ENCODE measurements around the gene TMPRSS4. TPM values are rescaled to one million over a fixed set of nuclear protein-coding genes. Genes with fewer than 3 reads are reported as not detected.

Gene TMPRSS4
- total RNA-seq, 1 donor, result not detected

DNA sequence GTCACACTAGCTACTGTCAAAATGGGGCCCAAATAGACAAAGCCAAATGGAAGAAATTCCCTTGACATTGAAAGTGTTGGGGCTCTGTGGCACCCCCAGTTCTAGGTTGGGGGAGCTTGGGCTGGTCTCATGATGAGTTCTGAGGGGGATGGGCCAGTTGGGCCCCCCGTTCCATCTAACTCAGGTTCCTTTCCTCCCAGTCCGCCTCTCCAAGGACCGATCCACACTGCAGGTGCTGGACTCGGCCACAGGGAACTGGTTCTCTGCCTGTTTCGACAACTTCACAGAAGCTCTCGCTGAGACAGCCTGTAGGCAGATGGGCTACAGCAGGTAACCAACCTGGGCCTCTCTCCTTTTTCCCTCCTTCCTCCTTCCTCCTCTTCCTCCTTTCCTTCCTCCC is 27.6 kb downstream of the TMPRSS4 start:
- DNase-seq (ENCODE audit: low read depth), result no peak
- TF ChIP-seq, protein P1, sequence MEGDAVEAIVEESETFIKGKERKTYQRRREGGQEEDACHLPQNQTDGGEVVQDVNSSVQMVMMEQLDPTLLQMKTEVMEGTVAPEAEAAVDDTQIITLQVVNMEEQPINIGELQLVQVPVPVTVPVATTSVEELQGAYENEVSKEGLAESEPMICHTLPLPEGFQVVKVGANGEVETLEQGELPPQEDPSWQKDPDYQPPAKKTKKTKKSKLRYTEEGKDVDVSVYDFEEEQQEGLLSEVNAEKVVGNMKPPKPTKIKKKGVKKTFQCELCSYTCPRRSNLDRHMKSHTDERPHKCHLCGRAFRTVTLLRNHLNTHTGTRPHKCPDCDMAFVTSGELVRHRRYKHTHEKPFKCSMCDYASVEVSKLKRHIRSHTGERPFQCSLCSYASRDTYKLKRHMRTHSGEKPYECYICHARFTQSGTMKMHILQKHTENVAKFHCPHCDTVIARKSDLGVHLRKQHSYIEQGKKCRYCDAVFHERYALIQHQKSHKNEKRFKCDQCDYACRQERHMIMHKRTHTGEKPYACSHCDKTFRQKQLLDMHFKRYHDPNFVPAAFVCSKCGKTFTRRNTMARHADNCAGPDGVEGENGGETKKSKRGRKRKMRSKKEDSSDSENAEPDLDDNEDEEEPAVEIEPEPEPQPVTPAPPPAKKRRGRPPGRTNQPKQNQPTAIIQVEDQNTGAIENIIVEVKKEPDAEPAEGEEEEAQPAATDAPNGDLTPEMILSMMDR (IDR thresholded peaks at IDR 0.05; ENCODE audit: insufficient read depth, low read depth, low read length), result no peak
- H3K4me3 ChIP-seq (ENCODE audit: low read depth, low read length), result no peak overlapping the region

DNA sequence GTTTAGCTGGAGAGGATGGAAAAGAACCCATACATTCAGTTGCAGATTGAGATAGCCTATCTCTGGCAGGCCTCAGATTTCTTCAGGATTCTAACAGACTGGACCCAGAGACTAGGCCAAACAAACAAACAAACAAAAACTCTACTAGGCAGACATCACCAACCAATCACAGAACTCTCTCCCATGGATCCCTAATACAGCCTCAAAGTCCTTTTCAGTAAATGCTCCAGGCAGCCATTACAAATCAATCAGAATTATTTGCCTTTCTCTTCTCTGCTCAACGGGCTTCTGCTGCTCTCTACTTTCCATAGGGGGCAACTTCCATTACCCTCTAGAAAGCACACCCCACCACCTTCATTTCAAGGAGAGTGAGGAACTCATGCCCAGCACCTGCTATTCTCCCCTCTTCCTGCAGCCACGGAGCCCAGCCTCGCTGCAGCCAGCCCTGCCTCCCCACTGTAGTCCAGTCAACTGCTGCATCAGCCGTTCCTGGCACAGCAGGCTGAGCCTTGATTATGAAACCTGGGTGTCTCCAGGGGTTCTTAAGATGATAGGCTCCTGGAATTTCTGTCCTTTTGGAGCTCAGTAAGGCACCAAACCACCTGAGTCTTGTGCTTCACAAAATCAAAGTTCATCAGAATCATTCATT is 28.9 kb downstream of the TMPRSS4 start:
- no peak for DNase-seq (ENCODE audit: low read depth)
- TF ChIP-seq, protein P1 (IDR thresholded peaks at IDR 0.05; ENCODE audit: insufficient read depth, low read depth, low read length), result no peak
- H3K4me3 ChIP-seq (ENCODE audit: low read depth, low read length), result no peak overlapping the region

DNA sequence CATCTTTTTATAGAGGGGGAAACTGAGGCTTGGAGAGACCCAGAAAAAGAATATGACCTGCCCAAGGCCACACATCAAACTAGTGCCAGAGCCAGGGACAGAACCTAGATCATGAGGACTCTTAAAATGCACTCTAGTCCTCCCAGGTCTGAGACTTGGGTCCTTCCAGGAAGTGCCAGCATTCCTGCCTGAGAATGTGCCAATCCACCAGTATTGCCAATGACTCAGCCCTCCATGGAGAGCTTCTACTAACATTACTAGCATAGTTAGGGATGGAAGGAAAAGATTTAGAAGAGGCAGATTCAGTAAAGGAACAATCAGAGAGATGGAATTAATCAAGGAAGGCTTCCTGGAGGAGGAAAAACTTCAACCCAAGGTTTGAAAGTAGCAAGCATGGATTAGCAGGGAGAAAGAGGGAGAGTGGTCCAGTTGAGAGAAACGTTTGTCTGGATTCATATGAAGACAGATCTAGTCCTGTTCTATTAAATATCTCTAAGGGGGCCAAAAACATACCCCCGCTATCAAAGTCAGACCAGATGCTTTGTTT is 30.0 kb downstream of the TMPRSS4 start:
- no peak overlapping the region for H3K4me3 ChIP-seq (ENCODE audit: low read depth, low read length)
- DNase-seq (ENCODE audit: low read depth), result no peak
- TF ChIP-seq, protein P1 (IDR thresholded peaks at IDR 0.05; ENCODE audit: insufficient read depth, low read depth, low read length), result no peak

DNA sequence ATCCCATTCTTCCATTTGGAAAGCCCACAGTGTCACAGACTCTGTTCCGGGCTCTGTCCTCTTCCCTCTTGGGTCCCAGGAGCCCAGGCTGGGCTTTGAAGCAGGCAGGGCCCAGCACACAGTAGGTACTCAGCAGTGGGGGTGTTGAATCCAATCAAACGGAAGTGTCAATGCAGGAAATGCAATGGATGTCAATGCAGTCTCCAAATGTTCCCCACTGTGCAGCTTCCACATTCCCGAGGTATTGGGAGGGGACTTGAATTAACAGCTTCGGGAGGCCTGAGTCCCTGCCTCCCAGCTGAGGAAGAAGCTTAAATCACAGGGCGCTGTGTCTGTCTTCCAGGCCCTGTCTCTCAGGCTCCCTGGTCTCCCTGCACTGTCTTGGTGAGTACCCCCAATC is 31.6 kb downstream of the TMPRSS4 start:
- no peak overlapping the region for H3K4me3 ChIP-seq (ENCODE audit: low read depth, low read length)
- DNase-seq (ENCODE audit: low read depth), result no peak
- TF ChIP-seq, protein P1 (IDR thresholded peaks at IDR 0.05; ENCODE audit: insufficient read depth, low read depth, low read length), result no peak

DNA sequence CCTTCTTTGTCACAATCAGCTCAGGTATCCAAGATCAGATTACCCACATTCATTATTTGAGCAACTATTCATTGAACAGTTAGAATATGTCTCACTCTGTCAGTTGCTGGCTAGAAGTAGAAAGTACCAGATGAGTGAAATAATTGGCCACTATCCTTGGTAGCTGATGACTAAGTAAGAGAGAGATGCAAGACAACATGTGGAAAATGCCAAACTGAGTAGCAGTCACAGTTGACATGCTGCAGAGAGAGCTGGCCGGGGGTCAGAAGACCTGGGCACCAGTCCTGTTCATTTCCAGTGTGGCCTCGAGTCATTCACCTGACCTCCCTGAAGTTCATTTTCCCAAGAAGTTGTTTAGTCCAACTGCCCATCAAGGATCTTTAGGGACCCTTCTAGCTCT is 32.4 kb downstream of the TMPRSS4 start:
- TF ChIP-seq, protein P1 (IDR thresholded peaks at IDR 0.05; ENCODE audit: insufficient read depth, low read depth, low read length), result no peak
- no peak for DNase-seq (ENCODE audit: low read depth)
- H3K4me3 ChIP-seq (ENCODE audit: low read depth, low read length), result no peak overlapping the region

DNA sequence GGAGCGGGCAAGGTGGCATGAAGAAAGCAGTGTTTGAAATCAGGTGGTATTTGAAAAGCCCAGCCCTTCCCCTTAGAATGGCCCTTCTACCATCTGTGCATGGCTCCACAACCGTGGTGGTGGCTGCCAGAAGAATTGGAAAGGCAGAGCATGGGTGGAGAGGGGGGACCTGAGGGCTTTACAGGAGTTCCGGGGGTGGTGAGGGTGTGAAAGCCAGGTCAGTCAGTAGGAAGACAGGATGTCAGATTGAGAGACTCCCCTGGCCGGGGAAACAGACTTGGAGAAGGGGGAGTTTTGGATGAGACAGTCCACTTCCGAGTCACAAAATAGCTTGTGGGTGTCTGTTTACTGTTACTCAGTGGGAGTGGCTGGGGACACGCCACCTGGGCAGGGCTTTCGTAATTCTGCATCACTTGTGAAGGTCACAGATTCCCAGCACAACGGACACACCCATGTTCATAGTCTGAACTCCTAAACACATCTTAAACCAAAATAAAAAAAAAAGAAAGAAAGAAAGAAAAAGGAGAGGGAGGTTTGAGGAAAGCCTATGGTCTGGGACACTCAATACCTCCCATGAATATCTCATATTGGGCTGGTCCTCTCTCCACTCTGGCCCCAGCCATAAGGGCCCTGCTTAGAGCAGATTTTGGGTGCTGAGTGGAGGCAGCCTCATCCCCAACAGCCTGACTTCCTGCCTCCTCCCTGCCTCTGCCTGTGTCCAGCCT is 34.3 kb downstream of the TMPRSS4 start:
- TF ChIP-seq, protein P1 (IDR thresholded peaks at IDR 0.05; ENCODE audit: insufficient read depth, low read depth, low read length), result no peak
- H3K4me3 ChIP-seq (ENCODE audit: low read depth, low read length), result no peak overlapping the region
- DNase-seq (ENCODE audit: low read depth), result no peak

Data from fibroblast of villous mesenchyme (primary cell).